IPS-20b (cell line): Measurements from ENCODE around the gene SLC7A8.

Experiments
- H3K27ac ChIP-seq: one replicate; pipeline ENCODE4 v1.5.1; 2013; ENCODE audit warnings: low read length
- H3K27me3 ChIP-seq: 2 replicates; pipeline ENCODE4 v1.6.1; 2013; ENCODE audit warnings: mild to moderate bottlenecking, low read length, inconsistent platforms; ENCODE audit not compliant: insufficient read depth
- H3K36me3 ChIP-seq: 2 replicates; pipeline ENCODE4 v1.6.1; 2013; ENCODE audit warnings: low read depth, mild to moderate bottlenecking, inconsistent platforms, low read length, moderate library complexity; ENCODE audit not compliant: insufficient read depth
- H3K4me1 ChIP-seq: 2 replicates; pipeline ENCODE4 v1.6.1; 2013; ENCODE audit warnings: mild to moderate bottlenecking, control low read depth, inconsistent platforms, low read length, moderate library complexity; ENCODE audit not compliant: insufficient read depth
- H3K4me3 ChIP-seq: 2 replicates; pipeline ENCODE4 v1.5.1; 2013; ENCODE audit warnings: mild to moderate bottlenecking, low read length, inconsistent platforms
- H3K9ac ChIP-seq: 2 replicates; pipeline ENCODE4 v1.6.1; 2013; ENCODE audit warnings: low read depth, mild to moderate bottlenecking, inconsistent platforms, low read length, moderate library complexity
- H3K9me3 ChIP-seq: 2 replicates; pipeline ENCODE4 v1.6.1; 2013; ENCODE audit warnings: mild to moderate bottlenecking, low read depth, low read length, inconsistent platforms; ENCODE audit not compliant: insufficient read depth

SLC7A8 gene

DNA sequence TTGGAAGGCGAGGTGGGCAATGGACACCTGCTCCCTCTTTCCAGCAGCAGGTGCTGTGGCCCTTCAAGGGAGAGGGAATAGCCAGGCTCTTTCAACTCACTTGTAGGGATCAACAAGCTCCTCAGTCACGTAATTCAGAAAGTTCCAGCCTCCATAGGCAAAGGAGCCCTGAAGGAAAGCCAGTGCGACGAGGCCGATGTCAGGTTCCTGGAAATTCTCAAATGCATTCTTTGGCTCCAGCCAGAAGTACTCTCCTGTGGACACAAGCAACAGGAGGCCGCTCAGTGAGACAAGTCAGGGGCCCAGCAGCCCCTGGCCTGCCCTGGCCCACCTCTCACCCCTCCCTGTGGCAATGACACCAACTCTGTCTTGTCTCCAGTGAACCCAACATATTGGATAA is 43.1 kb downstream of the SLC7A8 start:
- Histone ChIP-seq H3K4me3 (no peak overlapping the region), H3K27me3 (no peaks in the 10 kb centered on the region), H3K4me1 (no peaks in the 10 kb centered on the region), H3K9me3 (no peaks in the 10 kb centered on the region), H3K9ac (no peak overlapping the region), H3K27ac (no peak overlapping the region), H3K36me3 (peaks cover 85% of the 10 kb centered on the region)

- Histone ChIP-seq H3K4me1 (no peaks in the 10 kb centered on the region), H3K9ac (no peak overlapping the region), H3K27ac (no peak overlapping the region), H3K27me3 (no peaks in the 10 kb centered on the region), H3K9me3 (no peaks in the 10 kb centered on the region), H3K36me3 (peaks cover 85% of the 10 kb centered on the region), H3K4me3 (no peak overlapping the region)
Measured at GRCh38 chr14:23139874-23140273, 43.6 kb downstream of the SLC7A8 start.

GRCh38 chr14:23137813-23138535 is 45.5 kb downstream of the SLC7A8 start:
- H3K9me3 ChIP-seq = no peaks in the 10 kb centered on the region
- H3K27me3 ChIP-seq = no peaks in the 10 kb centered on the region
- H3K4me3 ChIP-seq = no peak overlapping the region
- H3K4me1 ChIP-seq = no peaks in the 10 kb centered on the region
- H3K9ac ChIP-seq = no peak overlapping the region
- no peak overlapping the region for H3K27ac ChIP-seq
- peaks cover 77% of the 10 kb centered on the region for H3K36me3 ChIP-seq

GRCh38 chr14:23137192-23137812 is 46.2 kb downstream of the SLC7A8 start:
- H3K9me3 ChIP-seq = no peaks in the 10 kb centered on the region
- no peaks in the 10 kb centered on the region for H3K27me3 ChIP-seq
- no peak overlapping the region for H3K9ac ChIP-seq
- H3K27ac ChIP-seq = no peak overlapping the region
- no peak overlapping the region for H3K4me3 ChIP-seq
- peaks cover 70% of the 10 kb centered on the region for H3K36me3 ChIP-seq
- H3K4me1 ChIP-seq = no peaks in the 10 kb centered on the region

- no peaks in the 10 kb centered on the region for H3K4me1 ChIP-seq
- peaks cover 65% of the 10 kb centered on the region for H3K36me3 ChIP-seq
- no peaks in the 10 kb centered on the region for H3K9me3 ChIP-seq
- no peak overlapping the region for H3K9ac ChIP-seq
- H3K4me3 ChIP-seq = no peak overlapping the region
- no peak overlapping the region for H3K27ac ChIP-seq
- H3K27me3 ChIP-seq = no peaks in the 10 kb centered on the region
Measured at GRCh38 chr14:23136566-23137133, 46.8 kb downstream of the SLC7A8 start.

- peaks cover 67% of the 10 kb centered on the region for H3K36me3 ChIP-seq
Measured at GRCh38 chr14:23132970-23133369, 50.5 kb downstream of the SLC7A8 start.

DNA sequence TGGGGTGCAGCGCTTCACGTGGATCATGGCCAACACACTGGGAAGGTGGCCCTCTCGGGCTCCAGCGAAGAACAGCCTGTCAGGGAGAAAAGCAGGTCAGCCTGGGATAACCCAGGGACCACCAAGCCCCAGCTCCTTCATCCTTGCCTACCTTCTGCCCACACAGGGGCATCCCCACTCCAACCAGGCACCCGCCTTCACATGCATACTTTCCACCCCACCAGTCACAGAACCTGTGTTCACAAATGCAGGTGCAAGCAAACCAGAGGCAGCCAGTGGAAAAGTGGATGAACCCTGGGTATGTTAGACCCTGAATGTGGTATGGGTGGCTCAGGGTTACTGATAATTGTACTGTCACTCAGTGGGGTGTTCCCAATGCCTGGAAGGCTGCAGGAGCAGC is 52.0 kb downstream of the SLC7A8 start:
- H3K4me3 ChIP-seq = no peak overlapping the region
- no peaks in the 10 kb centered on the region for H3K27me3 ChIP-seq
- no peak overlapping the region for H3K9ac ChIP-seq
- peaks cover 66% of the 10 kb centered on the region for H3K36me3 ChIP-seq
- no peaks in the 10 kb centered on the region for H3K9me3 ChIP-seq
- H3K4me1 ChIP-seq = no peaks in the 10 kb centered on the region
- H3K27ac ChIP-seq = no peak overlapping the region

More at GRCh38 chr14:23132970-23133369, 50.5 kb downstream of the SLC7A8 start:
- H3K9me3 ChIP-seq = no peaks in the 10 kb centered on the region
- H3K9ac ChIP-seq = no peak overlapping the region
- no peaks in the 10 kb centered on the region for H3K27me3 ChIP-seq
- no peak overlapping the region for H3K27ac ChIP-seq
- no peak overlapping the region for H3K4me3 ChIP-seq
- H3K4me1 ChIP-seq = no peaks in the 10 kb centered on the region

DNA sequence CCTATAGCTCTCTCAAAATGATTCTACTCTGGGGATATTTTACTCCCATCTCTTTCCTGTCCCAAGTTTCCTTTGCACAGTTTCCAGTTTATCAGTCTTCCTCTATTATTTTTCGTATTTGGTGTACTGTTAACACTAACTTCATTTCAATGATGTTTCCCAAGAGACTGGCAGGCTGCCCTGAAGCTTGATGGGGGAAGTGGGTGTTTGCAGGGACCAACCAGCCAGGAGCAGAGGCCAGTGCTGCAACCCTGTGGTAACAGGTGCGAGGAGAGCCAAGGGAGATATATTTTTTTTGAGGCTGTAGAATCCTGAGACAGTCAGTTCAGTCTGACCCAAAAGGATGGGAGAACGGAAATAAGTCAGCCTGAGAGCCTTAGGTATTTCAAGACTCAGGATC is 52.6 kb downstream of the SLC7A8 start:
- Histone ChIP-seq H3K27ac (no peak overlapping the region), H3K27me3 (no peaks in the 10 kb centered on the region), H3K9me3 (no peaks in the 10 kb centered on the region), H3K4me3 (no peak overlapping the region), H3K36me3 (peaks cover 59% of the 10 kb centered on the region), H3K4me1 (no peaks in the 10 kb centered on the region), H3K9ac (no peak overlapping the region)

DNA sequence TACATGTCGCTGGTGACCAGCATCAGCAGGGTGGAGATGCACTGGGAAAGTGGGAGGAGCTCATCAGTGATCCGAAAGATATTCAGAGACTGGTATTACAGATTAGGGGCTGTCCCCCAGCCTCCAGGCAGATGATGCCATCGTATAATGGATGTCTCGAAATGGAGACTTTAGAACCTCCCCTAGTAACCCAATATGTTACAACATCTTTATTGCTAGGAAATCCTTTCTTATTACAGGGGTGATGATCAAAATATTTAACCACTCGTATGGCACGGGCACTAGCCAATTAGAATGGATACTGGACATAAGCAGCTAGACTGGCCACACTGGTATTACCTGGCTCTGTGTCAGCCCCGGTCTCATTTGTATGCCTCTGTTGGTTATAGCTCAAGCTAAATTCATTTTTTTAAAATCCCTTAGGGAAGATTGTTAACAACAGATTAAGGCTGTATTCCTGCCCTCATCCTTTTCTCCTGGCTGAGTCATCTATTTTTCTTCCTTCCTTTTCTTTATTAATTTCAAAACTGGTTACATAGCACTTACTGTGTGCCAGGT is 53.6 kb downstream of the SLC7A8 start:
- Histone ChIP-seq H3K9ac (no peak overlapping the region), H3K9me3 (no peaks in the 10 kb centered on the region), H3K4me3 (no peak overlapping the region), H3K27ac (no peak overlapping the region), H3K4me1 (no peaks in the 10 kb centered on the region; the same call in 1 of the 2 replicates), H3K36me3 (peaks cover 58% of the 10 kb centered on the region), H3K27me3 (no peaks in the 10 kb centered on the region)

- Histone ChIP-seq H3K9ac (no peak overlapping the region), H3K36me3 (peaks cover 58% of the 10 kb centered on the region), H3K27me3 (no peaks in the 10 kb centered on the region), H3K4me3 (no peak overlapping the region), H3K27ac (no peak overlapping the region), H3K9me3 (no peaks in the 10 kb centered on the region), H3K4me1 (no peaks in the 10 kb centered on the region; the same call in 1 of the 2 replicates)
Measured at GRCh38 chr14:23128969-23129758, 54.3 kb downstream of the SLC7A8 start.

GRCh38 chr14:23127861-23128260 is 55.6 kb downstream of the SLC7A8 start:
- Histone ChIP-seq H3K4me3 (no peak overlapping the region), H3K27ac (no peak overlapping the region), H3K9me3 (no peaks in the 10 kb centered on the region), H3K9ac (no peak overlapping the region), H3K27me3 (no peaks in the 10 kb centered on the region), H3K36me3 (peaks cover 51% of the 10 kb centered on the region), H3K4me1 (no peaks in the 10 kb centered on the region; the same call in 1 of the 2 replicates)
